Activated T-helper 17 cell treated with anti-CD3 and anti-CD28 coated beads, Interleukin-2, amount 50 U/mL, for 72 hours (primary cell): ENCODE measurements around the gene USP36. TPM values are rescaled to one million over a fixed set of nuclear protein-coding genes. Genes with fewer than 3 reads are reported as not detected.
"Not testable (repeated sequence)": the region's sequence is repeated elsewhere in the genome, so short reads cannot be mapped to it uniquely, and the experiment has no call there.

Experiments used
- ATAC-seq: fragments of 150-1000 bp; cut with Tn5 transposase; replicated peaks from 2 replicates; pipeline ENCODE4 v1.10.0; 2021; ENCODE audit warnings: mild to moderate bottlenecking, moderate library complexity
- H3K27ac Mint-ChIP-seq: one replicate; pipeline ENCODE4 v1.8.0; 2022; ENCODE audit warnings: mixed read lengths
- H3K27me3 Mint-ChIP-seq: one replicate; pipeline ENCODE4 v1.8.0; 2022; ENCODE audit warnings: mixed read lengths
- H3K36me3 Mint-ChIP-seq: one replicate; pipeline ENCODE4 v1.8.0; 2022; ENCODE audit warnings: low read depth, mild to moderate bottlenecking, mixed read lengths
- H3K4me1 Mint-ChIP-seq: one replicate; pipeline ENCODE4 v1.8.0; 2022; ENCODE audit warnings: mixed read lengths
- H3K4me3 Mint-ChIP-seq: one replicate; pipeline ENCODE4 v1.8.0; 2022; ENCODE audit warnings: mild to moderate bottlenecking, mixed read lengths
- H3K9me3 Mint-ChIP-seq: one replicate; pipeline ENCODE4 v1.8.0; 2022; ENCODE audit warnings: mixed read lengths
- total RNA-seq, 2 donors: library from RNA; stranded (reverse); gene quantifications; one replicate each; pipeline ENCODE4 v1.2.3, GENCODE V29; 2022

USP36 gene
- total RNA-seq, 2 donors from 2014 or later = 95.3 to 139 TPM

DNA sequence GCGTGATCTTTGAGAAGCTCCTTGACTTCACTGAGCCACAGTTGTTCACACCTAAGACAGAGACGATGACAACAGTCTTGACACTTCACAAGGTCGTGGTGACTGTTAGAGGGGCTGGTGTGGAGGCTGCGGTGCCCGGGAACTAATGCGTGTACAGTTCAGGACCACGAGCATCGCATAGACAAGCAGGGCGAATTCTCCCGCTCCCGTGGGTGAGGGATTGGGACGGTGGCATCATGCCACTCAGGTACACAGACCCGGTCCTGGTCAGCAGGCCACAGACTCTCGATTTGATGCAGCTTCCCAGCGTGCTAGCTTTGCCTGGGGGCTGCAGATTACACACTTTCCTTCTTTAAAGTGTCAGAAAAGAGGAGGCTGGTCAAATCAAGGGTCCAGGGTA, 37.6 kb upstream of the USP36 start:
- ATAC-seq = no peak
- peaks cover 12% of the 10 kb centered on the region for H3K27me3 Mint-ChIP-seq
- no peaks in the 10 kb centered on the region for H3K36me3 Mint-ChIP-seq
- peaks cover 16% of the 10 kb centered on the region for H3K4me1 Mint-ChIP-seq
- no peak overlapping the region for H3K4me3 Mint-ChIP-seq
- no peaks in the 10 kb centered on the region for H3K9me3 Mint-ChIP-seq
- no peak overlapping the region for H3K27ac Mint-ChIP-seq

DNA sequence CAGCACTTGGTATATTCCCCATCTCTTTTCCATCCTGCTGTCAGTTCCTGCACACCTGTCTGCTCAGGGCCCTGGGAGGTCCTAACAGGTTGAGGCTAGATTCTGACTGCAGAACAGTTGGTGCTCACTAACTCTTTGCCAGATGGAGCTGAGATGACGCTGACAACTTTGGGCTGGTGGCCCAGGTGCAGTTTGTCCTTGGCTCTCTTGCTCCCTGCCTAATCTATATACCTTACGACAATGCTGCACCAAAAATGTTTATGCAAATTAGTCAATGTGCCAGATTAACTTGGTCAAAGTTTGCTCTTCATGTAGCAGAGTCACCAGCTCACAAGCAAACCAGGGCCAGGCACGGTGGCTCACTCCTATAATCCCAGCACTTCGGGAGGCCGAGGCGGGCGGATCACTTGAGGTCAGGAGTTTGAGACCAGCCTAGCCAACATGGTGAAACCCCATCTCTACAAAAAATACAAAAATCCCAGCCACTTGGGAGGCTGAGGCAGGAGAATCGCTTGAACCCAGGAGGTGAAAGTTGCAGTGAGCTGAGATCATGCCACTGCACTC, 36.4 kb upstream of the USP36 start:
- H3K4me3 Mint-ChIP-seq, ATAC-seq, H3K27ac Mint-ChIP-seq, H3K9me3 Mint-ChIP-seq, H3K36me3 Mint-ChIP-seq: not testable (repeated sequence)
- Mint-ChIP-seq H3K4me1 (peaks cover 16% of the 10 kb centered on the region), H3K27me3 (peaks cover 12% of the 10 kb centered on the region)

DNA sequence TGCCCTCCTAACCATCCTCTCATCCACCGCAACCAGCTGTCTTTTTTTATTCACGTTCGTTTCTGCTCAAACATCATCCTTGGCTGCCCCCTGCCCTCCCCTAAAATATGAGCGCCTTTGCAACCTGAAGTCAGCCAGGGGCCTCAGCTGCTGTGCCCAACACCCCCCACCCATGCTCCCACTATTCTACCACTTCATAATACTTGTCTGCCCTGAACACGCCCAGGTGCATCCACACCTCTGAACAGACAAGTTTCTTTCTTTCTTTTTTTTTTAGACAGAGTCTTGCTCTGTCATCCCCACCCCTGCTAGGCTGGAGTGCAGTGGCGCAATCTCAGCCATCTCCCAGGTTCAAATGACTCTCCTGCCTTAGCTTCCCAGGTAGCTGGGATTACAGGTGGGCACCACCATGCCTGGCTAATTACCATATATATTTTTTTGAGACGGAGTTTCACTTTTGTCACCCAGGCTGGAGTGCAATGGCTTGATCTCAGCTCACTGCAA, 35.5 kb upstream of the USP36 start:
- Mint-ChIP-seq H3K36me3 (no peaks in the 10 kb centered on the region), H3K27ac (peak overlapping the region; percentile 68), H3K4me3 (no peak overlapping the region), H3K9me3 (no peaks in the 10 kb centered on the region), H3K27me3 (peaks cover 12% of the 10 kb centered on the region), H3K4me1 (peaks cover 16% of the 10 kb centered on the region)
- no peak for ATAC-seq

DNA sequence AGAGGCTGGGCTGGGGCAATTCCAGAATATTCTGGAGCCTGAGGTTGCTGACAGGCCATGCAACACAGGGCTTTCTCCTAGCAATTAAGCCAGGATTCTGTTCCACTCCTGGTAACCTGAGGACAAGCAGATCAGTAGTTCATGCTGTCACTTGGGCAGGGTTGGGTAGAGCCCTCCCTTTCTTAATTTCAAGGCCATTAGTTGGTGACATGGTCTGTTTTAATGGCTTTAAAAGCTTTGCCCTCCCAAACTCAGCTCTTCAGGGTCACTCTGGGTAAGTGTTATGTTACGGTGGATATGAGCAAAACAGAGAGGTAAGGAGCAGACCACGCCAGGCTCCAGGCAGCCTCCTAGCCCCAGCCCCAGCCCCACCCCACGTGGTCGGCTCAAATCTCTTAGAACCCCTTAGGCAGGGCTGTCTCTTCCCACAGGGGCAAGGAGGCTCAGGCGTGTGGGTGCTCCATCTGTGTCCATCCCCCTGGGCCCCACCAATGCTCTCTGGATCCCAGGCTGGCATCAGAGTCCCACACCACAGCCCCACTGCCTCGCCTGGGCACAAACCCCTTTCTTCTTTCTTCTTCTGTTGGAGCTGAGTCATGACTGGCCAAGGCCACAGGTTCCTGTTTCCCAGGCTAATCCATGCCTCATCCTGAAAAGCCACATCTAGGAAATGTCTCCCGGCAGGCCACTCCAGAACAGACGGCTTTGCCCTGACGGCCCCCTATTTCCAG, 34.9 kb upstream of the USP36 start:
- peaks cover 12% of the 10 kb centered on the region for H3K27me3 Mint-ChIP-seq
- H3K9me3 Mint-ChIP-seq = no peaks in the 10 kb centered on the region
- no peaks in the 10 kb centered on the region for H3K36me3 Mint-ChIP-seq
- no peak overlapping the region for H3K4me3 Mint-ChIP-seq
- H3K27ac Mint-ChIP-seq = peak overlapping the region; percentile 68
- H3K4me1 Mint-ChIP-seq = peaks cover 16% of the 10 kb centered on the region
- ATAC-seq = no peak

DNA sequence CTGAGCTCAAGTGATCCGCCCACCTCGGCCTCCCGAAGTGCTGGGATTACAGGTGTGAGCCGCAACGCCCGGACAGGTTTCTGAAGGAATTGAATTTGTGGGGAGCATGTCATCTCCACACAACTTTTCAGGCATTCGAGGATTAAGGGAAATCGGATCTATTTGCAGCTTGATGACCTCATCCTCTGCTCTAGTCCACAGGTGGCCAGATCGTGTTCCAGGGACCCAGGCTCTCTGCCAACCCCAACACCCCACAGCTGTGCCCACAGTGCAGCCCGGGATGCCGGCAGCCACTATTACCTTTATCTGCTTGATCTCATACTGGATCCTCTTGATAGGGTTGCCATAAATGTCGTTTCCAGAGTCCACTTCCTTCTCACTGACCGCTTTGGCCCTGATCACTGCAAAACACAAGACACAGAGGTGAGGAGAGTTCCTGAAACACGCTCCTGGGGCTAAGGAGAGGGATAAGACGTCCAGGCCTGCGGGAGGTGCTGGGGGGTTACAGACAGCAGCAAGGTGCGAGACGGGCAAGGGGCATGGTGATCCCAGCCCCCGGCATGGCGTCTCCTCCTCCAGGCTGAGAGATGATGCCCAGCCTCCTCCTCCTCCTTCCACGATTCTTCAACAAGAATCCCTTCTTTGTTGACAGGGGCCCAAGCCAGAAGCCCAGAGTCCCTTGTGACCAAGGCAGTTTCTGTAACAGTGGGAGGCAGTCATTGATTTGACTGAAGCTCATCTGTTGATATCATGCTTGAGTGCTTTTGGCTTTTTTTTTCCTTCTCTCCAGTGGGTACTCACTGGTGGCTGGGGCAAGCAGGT, 33.1 kb upstream of the USP36 start:
- Mint-ChIP-seq H3K4me3 (no peak overlapping the region), H3K27ac (no peak overlapping the region)

DNA sequence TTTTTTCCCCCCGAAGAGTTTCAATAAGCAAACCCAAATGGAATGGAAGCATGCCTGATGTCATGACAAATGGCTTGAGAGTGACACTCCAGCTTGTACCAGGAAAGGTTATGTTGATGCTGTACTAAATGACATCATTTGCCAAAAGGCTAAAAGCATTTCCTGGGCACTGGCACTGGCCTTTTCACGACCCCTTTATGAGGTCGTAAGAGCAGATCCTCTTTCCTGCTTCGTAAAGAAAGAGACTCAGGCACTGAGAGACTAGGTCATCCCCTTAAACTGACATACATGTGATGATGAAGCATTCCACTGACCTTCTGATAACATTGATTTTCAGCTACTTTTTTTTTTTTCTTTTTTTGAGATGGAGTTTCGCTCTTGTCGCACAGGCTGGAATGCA, 31.9 kb upstream of the USP36 start:
- Mint-ChIP-seq H3K9me3 (no peaks in the 10 kb centered on the region), H3K27ac (no peak overlapping the region), H3K4me3 (no peak overlapping the region), H3K27me3 (peaks cover 9% of the 10 kb centered on the region), H3K4me1 (peaks cover 4% of the 10 kb centered on the region), H3K36me3 (no peaks in the 10 kb centered on the region)
- ATAC-seq = no peak

More for the DNA sequence above, 33.1 kb upstream of the USP36 start:
- H3K4me1 Mint-ChIP-seq = peaks cover 4% of the 10 kb centered on the region
- H3K27me3 Mint-ChIP-seq = peaks cover 9% of the 10 kb centered on the region
- no peak for ATAC-seq
- H3K9me3 Mint-ChIP-seq = no peaks in the 10 kb centered on the region
- no peaks in the 10 kb centered on the region for H3K36me3 Mint-ChIP-seq

DNA sequence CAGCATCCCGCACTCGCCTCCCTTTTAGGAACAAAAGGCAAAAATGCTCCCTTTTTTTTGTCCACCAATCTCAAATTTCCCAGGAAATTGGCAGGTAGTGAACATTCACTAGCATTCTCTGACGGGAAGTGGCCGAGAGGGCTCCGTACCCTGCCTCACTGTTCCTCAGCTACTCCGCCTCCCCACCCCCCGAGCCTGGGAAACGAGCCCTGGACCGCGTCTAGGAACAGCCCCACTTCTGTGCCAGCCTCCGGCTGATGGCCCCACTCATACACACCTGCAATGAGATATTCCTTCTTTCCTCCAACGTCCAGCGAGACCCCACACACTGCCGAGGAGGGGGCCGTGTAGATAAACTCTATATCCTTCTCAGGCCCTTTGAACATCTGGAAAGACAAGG, 30.0 kb upstream of the USP36 start:
- no peak overlapping the region for H3K27ac Mint-ChIP-seq
- no peak for ATAC-seq
- H3K27me3 Mint-ChIP-seq = no peaks in the 10 kb centered on the region
- H3K9me3 Mint-ChIP-seq = no peaks in the 10 kb centered on the region
- no peaks in the 10 kb centered on the region for H3K36me3 Mint-ChIP-seq
- no peaks in the 10 kb centered on the region for H3K4me1 Mint-ChIP-seq
- no peak overlapping the region for H3K4me3 Mint-ChIP-seq

DNA sequence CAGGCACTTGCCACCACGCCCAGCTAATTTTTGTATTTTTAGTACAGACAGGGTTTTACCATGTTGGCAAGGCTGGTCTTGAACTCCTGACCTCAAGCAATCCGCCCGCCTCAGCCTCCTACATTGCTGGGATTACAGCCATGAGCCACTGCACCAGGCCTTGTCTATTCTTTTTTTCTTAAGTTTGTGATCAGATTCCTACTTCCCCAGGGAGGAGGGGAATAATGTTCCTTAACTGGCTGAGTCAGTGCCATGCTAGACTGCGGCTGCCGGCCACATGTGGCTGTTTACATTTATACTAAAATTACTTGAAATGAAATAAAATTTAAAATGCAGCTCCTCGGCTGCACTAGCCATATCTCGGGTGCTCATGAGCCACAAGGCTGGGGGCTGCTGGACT, 27.8 kb upstream of the USP36 start:
- Mint-ChIP-seq H3K9me3 (no peaks in the 10 kb centered on the region), H3K4me3 (no peak overlapping the region), H3K27me3 (no peaks in the 10 kb centered on the region), H3K36me3 (no peaks in the 10 kb centered on the region), H3K4me1 (no peaks in the 10 kb centered on the region), H3K27ac (no peak overlapping the region)
- ATAC-seq = no peak

DNA sequence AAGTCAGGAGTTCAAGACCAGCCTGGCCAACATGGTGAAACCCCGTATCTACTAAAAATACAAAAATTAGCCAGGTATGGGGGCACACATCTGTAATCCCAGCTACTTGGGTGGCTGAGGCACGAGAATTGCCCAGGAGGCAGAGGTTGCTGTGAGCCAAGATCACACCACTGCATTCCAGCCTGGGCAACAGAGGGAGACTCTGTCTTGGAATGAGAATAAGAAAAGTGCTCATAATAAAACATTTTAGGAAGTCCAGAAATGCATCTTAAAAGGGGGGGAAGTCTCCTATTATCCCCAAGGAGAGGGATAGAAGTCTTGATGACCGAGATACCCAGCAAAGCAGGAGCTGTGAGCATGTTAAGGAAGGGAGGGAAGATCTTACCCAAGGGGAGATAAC, 26.4 kb upstream of the USP36 start:
- H3K4me3 Mint-ChIP-seq, H3K9me3 Mint-ChIP-seq, H3K36me3 Mint-ChIP-seq, H3K27ac Mint-ChIP-seq, ATAC-seq, H3K27me3 Mint-ChIP-seq, H3K4me1 Mint-ChIP-seq: not testable (repeated sequence)

DNA sequence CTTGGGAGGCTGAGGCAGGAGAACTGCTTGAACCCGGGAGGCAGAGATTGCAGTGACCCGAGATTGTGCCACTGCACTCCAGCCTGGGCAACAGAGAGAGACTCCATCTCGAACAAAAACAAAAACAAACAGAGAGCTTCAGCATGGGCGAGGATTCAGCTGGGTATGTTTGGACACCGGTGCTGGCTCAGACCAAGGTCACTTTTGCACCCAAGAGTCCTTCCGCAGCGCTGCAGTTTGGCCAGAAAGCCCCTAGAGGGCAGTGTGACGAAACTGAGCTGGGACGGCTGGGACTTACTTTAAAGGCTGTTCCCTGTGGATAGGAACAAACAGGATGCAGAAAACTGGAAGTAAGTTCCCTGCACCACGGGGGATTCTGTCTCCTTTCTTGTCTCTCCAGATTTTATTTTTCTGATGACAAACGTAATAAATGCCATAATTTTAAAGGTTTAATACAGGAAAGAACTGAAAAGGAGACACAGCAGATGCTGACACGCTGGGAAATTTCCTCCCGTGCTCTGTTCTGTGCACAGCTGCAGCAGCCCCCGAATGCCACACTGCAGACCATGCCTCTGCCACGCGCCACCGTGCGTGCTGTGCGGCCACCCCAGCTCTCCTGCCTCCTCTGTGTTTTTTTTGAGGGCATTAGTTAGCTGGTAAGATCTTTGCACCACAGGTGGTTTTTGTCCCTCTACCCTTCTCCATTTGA, 25.2 kb upstream of the USP36 start:
- peak; percentile 71 for ATAC-seq
- Mint-ChIP-seq H3K9me3 (no peaks in the 10 kb centered on the region), H3K4me1 (no peaks in the 10 kb centered on the region), H3K27me3 (no peaks in the 10 kb centered on the region), H3K4me3 (no peak overlapping the region), H3K36me3 (no peaks in the 10 kb centered on the region), H3K27ac (no peak overlapping the region)

DNA sequence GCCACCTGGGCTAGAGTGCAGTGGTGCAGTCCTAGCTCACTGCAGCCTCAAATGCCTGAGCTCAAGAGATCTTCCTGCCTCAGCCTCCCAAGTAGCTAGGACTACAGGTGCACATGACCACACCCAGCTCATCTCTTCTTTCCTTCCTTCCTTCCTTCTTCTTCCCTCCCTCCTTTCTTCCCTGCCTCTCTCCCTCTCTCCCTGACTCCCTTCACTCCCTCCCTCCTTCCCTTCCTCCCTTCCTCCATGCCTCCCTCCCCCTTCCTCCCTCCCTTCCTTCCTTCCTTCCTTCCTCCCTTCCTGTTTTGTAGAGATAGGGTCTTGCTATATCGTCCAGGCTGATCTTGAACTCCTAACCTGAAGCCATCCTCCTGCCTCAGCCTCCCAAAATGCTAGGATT, 23.5 kb upstream of the USP36 start:
- no peak overlapping the region for H3K4me3 Mint-ChIP-seq
- H3K4me1 Mint-ChIP-seq = no peaks in the 10 kb centered on the region

DNA sequence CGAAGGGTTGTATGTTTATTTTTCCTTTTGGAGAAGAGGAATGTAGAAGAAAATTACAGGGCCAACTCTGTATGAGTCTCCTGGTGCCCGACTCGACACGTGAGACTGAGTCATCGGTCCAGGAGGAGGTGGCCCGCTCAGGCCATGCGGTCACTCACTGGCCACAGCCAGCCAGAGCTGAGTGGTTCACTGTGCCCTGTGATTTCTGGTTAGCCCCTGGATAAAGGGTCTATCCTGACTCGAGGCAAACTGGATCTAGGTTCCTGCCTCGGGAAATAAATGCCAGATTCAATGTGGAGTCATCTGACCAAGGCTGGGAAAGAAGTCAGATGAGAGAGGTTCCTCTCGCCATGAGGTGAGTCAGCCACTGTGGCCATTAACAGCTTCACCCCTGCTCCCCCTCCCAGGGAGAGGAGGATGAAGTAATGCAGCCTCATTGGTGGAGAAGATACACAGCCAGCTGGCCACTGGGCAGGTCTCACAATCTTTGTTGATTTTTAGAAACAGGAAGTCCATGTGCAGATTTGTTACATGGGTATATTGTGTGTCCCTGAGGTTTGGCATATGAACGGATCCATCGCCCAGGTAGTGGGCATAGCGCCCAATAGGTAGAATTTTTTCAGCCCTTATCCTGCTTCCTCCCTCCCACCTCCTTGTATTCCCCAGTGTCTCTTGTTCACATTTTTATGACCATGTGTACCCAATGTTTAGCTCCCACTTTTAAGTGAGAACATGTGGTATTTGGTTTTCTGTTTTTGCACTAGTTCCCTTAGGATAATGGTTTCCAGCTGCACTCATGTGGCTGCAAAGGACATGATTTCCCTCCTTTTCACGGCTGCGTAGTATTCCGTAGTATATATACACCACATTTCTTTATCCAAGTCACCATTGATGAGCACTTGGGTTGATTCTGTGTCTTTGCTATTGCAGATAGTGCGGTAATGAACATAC, 21.7 kb upstream of the USP36 start:
- Mint-ChIP-seq H3K36me3 (no peaks in the 10 kb centered on the region), H3K27me3 (no peaks in the 10 kb centered on the region), H3K9me3 (no peaks in the 10 kb centered on the region), H3K4me1 (no peaks in the 10 kb centered on the region), H3K27ac (no peak overlapping the region), H3K4me3 (no peak overlapping the region)
- ATAC-seq = no peak

More for the DNA sequence above, 23.5 kb upstream of the USP36 start:
- Mint-ChIP-seq H3K27me3 (no peaks in the 10 kb centered on the region), H3K36me3 (no peaks in the 10 kb centered on the region), H3K9me3 (no peaks in the 10 kb centered on the region), H3K27ac (no peak overlapping the region)
- ATAC-seq = no peak

DNA sequence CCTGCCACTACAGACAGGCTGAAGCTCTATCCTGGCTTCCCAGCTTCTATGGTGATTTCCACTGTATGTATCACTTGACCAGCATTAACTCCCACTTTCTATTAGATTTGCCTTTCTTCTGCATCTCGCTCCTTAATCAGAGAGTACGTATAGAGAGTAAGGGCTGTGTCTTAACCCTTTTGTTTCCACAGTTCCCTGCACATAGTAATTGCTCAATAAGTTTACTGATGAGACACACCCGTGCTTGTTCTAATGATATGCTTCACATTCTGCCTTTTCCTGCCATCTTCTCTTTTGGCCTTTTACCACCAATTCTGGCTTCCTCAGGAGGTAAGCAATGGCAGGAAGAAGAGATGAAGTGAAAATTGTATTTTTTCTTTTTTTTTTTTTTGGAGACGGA, 20.6 kb upstream of the USP36 start:
- no peaks in the 10 kb centered on the region for H3K4me1 Mint-ChIP-seq
- ATAC-seq = no peak
- H3K27ac Mint-ChIP-seq = no peak overlapping the region
- H3K36me3 Mint-ChIP-seq = no peaks in the 10 kb centered on the region
- no peaks in the 10 kb centered on the region for H3K27me3 Mint-ChIP-seq
- H3K9me3 Mint-ChIP-seq = no peaks in the 10 kb centered on the region
- H3K4me3 Mint-ChIP-seq = no peak overlapping the region
